Measurements from ENCODE around the gene SUPT4H1. TPM values are rescaled to one million over a fixed set of nuclear protein-coding genes. Genes with fewer than 3 reads are reported as not detected.

Gene SUPT4H1
- total and polyA plus RNA-seq, 9 of the 15 experiments (the other 6 are each of a cell fraction or from before 2014, with no cell fraction given): 62.1 to 320 (median 117) TPM

DNA sequence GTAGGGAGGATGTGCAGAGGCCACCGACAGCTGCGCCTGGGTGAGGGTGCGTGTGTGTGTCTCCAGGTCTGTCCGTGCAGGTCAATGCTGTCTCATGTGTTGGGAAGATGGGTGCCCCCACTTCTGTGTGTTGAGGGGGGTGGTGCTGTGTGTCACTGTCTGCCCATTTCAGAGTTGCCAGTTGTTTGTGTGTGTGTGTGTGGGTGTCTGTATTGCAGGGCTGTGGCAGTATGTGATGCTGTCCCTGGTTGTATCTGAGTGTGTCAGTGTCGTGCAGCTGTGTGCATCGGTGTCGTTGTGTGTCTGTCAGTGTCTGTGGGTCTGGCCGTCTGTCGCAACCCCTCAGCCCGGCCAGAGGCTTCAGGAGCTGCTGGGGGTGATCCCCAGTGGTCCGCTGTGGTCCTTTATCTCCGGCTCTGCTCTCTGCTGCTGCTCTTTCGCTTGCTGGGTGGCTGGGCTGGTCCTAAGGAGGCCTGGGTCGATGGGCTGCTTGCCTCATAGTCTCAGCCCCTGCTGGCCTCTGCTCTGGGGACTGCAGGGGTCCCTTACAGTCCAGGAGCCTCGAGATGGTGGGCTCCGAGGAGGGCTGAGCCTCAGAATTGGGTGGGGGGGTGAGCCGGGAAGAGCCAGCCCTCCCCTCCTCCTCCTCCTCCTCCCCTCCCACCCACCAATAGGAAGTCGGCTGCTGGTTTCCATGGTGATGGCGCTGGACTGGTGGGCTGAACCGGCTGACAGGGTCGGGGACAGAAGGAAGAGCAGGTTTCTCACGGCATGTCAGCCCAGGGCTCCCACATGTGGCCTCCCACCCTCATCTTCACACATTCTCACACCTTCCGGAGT lies 23.6 kb downstream of the SUPT4H1 start, which contains the start of gene TSPOAP1 (continued):
- TF ChIP-seq LCOR (CRISPR knock-in tag; IDR thresholded peaks at IDR 0.05): no peak
- no peak for TF ChIP-seq EZH2 (IDR thresholded peaks at IDR 0.05; ENCODE audit: borderline replicate concordance, low read depth, low read length)
- TF ChIP-seq GABPB2 (CRISPR knock-in tag; conservative IDR thresholded peaks at IDR 0.05): no peak
- no peak for TF ChIP-seq RBM17 (IDR thresholded peaks at IDR 0.05; ENCODE audit: borderline replicate concordance, low read depth, low read length)
- TF ChIP-seq KDM5B (IDR thresholded peaks at IDR 0.05; ENCODE audit: insufficient replicate concordance, low read depth, low read length): peak; percentile 90
- TF ChIP-seq NR2C2 (CRISPR knock-in tag; IDR thresholded peaks at IDR 0.05): no peak
- TF ChIP-seq NR2C2 (tag; IDR thresholded peaks at IDR 0.05): no peak
- no peak for TF ChIP-seq MEIS2 (IDR thresholded peaks at IDR 0.05; ENCODE audit: partially characterized antibody)
- no peak; the same call in none of the 2 replicates for TF ChIP-seq CGGBP1 (CRISPR knock-in tag; IDR thresholded peaks at IDR 0.05)
- TF ChIP-seq ZNF175 (CRISPR knock-in tag; IDR thresholded peaks at IDR 0.05; ENCODE audit: low read depth): no peak
- no peak for TF ChIP-seq ZNF253 (CRISPR knock-in tag; conservative IDR thresholded peaks at IDR 0.05)
- no peak for TF ChIP-seq PPARD (CRISPR knock-in tag; IDR thresholded peaks at IDR 0.05)
- TF ChIP-seq, protein P1, sequence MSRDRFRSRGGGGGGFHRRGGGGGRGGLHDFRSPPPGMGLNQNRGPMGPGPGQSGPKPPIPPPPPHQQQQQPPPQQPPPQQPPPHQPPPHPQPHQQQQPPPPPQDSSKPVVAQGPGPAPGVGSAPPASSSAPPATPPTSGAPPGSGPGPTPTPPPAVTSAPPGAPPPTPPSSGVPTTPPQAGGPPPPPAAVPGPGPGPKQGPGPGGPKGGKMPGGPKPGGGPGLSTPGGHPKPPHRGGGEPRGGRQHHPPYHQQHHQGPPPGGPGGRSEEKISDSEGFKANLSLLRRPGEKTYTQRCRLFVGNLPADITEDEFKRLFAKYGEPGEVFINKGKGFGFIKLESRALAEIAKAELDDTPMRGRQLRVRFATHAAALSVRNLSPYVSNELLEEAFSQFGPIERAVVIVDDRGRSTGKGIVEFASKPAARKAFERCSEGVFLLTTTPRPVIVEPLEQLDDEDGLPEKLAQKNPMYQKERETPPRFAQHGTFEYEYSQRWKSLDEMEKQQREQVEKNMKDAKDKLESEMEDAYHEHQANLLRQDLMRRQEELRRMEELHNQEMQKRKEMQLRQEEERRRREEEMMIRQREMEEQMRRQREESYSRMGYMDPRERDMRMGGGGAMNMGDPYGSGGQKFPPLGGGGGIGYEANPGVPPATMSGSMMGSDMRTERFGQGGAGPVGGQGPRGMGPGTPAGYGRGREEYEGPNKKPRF (IDR thresholded peaks at IDR 0.05; ENCODE audit: low read depth, low read length): no peak
- TF ChIP-seq CBX1 (IDR thresholded peaks at IDR 0.05; ENCODE audit: low read depth): peak; percentile 92; the same call in 1 of the 2 replicates
- no peak for TF ChIP-seq CTCFL (IDR thresholded peaks at IDR 0.05; ENCODE audit: borderline replicate concordance, insufficient read depth, low read depth, low read length, poor library complexity, severe bottlenecking)
- peak; percentile 98 for TF ChIP-seq ZBTB7A (IDR thresholded peaks at IDR 0.05; ENCODE audit: borderline replicate concordance, control insufficient read depth, low read depth, low read length)
- 0 out of 2 replicates have a peak, but pooled peaks have one; percentile 68 for TF ChIP-seq ZC3H8 (IDR thresholded peaks at IDR 0.05)
- no peak for TF ChIP-seq COPS2 (conservative IDR thresholded peaks at IDR 0.05)
- TF ChIP-seq ZNF174 (CRISPR knock-in tag; IDR thresholded peaks at IDR 0.05): no peak
- peak; percentile 37; the same call in 1 of the 2 replicates for TF ChIP-seq CTBP1 (IDR thresholded peaks at IDR 0.05; ENCODE audit: borderline replicate concordance)
- no peak for TF ChIP-seq FOXP1 (CRISPR knock-in tag; IDR thresholded peaks at IDR 0.05)
- TF ChIP-seq BCL6 (CRISPR knock-in tag; IDR thresholded peaks at IDR 0.05): no peak
- 0 out of 2 replicates have a peak, but pooled peaks have one; percentile 5 for TF ChIP-seq IRF9 (tag; IDR thresholded peaks at IDR 0.05)
